GM18858 (cell line): ENCODE data around the gene SCN2A.

ENCODE experiments used
- ATAC-seq: cut with Tn5 transposase; IDR thresholded peaks from one replicate; pipeline ENCODE4 v1.9.1; 2021; ENCODE audit not compliant: unreplicated experiment

SCN2A gene

DNA sequence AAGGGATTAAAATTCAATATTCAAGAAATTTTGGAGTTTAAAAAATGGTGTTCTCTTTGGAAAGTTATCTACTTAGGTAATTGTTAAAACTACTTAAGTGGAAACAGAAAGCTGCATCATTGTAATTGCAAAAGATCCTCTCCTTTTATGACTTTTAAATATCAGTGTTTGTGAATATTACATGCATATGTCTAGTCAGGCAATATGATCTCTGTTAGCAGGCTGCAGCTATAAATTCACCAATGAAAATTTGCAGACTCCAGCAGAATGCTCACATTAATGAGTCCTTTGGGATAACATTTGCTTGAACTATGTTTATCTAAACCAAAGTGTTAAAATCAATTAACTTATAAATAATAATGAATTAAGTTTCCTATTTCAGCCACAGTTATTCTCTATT lies 171.1 kb downstream of the SCN2A start:
- ATAC-seq: no peak

DNA sequence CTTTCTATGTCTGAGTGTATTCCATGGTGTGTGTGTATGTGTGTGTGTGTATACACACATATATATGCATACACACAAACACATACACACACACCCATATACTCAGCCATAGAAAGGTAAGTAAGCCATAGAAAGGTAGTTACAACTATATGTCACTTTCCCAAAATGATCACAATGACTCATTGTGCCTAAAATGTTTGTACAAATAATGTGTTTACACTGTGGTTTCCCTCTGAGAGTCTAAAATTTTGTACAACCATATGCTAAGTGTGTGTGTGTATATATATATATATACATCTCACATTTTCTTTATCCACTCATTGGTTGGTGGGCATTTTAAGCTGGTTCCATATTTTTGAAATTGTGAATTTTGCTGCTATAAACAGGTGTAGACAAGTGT lies 175.0 kb downstream of the SCN2A start:
- no peak for ATAC-seq

DNA sequence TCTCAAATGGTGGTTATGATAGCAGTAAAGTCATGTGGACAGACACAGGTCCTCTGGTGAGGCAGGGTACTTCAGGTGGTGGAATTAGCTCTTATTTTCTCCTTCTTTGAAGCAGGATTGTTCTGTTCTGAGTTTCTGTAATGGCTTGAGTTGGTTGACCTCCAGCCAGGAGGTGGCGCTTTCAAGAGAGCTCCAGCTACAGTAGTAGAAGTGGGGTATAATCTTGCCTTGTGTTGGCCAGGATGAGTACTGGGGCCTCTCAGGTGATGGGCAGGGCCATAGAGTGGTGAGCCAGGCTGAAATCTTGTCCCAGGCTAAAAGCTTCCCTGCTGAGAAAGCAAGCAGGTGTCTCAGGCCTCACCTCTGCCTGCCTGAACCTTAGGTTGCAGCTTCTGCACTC lies 177.8 kb downstream of the SCN2A start:
- ATAC-seq: no peak

- ATAC-seq: no peak
Observed at GRCh38 chr2:165420231-165420630, 181.0 kb downstream of the SCN2A start.

- no peak for ATAC-seq
Observed at GRCh38 chr2:165423081-165423480, 183.9 kb downstream of the SCN2A start.

DNA sequence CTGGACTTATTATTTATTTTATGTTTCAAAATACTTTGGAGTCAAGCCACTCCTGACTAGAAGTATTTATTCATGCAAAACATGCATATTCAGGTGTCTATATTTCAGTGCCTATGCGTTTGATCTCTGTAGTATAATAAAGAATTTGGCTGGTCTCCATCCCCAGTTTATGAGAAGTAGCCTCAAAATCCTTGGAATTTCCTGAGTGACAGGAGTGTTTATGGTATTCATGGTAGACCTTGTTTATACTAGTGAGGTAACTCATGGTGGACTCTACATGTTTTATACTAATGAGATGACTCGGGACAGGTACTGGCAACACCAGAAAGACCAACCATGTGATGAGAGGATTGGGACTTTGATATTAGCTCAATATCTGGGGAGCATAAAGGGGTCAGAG lies 186.3 kb downstream of the SCN2A start:
- no peak for ATAC-seq

- ATAC-seq: no peak
Observed at GRCh38 chr2:165427686-165428085, 188.5 kb downstream of the SCN2A start.

GRCh38 chr2:165428926-165429325 lies 189.7 kb downstream of the SCN2A start:
- ATAC-seq: no peak

GRCh38 chr2:165431014-165431413 lies 191.8 kb downstream of the SCN2A start:
- ATAC-seq: no peak

- ATAC-seq: no peak
Observed at GRCh38 chr2:165432234-165432966, 193.2 kb downstream of the SCN2A start.

GRCh38 chr2:165434865-165435496 lies 195.8 kb downstream of the SCN2A start:
- no peak for ATAC-seq

- ATAC-seq: no peak
Observed at GRCh38 chr2:165435611-165436010, 196.4 kb downstream of the SCN2A start.

DNA sequence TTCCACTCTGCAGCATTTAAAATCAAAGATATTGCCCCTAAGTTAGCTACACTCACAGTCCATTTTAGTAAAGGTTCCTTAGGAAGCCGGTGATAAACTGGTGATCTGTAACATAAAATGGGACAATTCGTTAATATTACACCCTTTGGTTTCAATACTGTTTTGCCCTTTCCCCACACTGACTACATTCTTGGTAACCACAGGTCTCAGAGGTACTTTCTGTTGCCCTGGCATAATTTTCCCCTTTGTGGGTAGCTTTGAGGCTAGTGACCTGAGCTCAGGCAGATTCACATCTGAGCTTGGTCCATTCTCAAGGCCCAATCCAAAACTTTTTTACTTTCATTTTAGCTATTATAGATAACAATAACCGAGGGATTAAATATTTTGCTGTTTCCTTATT lies 197.3 kb downstream of the SCN2A start:
- ATAC-seq: peak; percentile 61

DNA sequence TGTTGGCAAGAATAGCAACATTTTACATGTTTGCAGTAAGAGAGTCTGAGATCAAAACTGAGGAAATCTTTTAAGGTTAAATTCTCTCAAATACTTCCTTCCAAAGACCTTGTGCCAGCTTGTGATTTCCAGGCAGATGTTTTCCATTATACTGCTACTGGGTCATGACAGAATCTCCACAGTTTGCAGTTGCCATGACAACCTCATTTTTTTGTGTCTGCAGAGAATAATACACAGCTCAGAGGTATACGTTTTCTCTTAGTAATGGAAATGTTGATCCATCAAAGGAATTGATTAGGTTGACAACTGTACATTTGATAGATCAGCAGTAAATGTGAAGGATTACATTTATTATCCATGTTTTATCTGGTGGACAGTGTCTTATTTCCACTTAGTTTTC lies 201.2 kb downstream of the SCN2A start:
- no peak for ATAC-seq
